HG02852 (cell line): Measurements from ENCODE around the gene CCDC106.

ENCODE experiments used
- ATAC-seq: cut with Tn5 transposase; IDR thresholded peaks from one replicate; pipeline ENCODE4 v1.9.1; 2021; ENCODE audit warnings: mild to moderate bottlenecking, moderate library complexity; ENCODE audit not compliant: unreplicated experiment

Gene CCDC106

DNA sequence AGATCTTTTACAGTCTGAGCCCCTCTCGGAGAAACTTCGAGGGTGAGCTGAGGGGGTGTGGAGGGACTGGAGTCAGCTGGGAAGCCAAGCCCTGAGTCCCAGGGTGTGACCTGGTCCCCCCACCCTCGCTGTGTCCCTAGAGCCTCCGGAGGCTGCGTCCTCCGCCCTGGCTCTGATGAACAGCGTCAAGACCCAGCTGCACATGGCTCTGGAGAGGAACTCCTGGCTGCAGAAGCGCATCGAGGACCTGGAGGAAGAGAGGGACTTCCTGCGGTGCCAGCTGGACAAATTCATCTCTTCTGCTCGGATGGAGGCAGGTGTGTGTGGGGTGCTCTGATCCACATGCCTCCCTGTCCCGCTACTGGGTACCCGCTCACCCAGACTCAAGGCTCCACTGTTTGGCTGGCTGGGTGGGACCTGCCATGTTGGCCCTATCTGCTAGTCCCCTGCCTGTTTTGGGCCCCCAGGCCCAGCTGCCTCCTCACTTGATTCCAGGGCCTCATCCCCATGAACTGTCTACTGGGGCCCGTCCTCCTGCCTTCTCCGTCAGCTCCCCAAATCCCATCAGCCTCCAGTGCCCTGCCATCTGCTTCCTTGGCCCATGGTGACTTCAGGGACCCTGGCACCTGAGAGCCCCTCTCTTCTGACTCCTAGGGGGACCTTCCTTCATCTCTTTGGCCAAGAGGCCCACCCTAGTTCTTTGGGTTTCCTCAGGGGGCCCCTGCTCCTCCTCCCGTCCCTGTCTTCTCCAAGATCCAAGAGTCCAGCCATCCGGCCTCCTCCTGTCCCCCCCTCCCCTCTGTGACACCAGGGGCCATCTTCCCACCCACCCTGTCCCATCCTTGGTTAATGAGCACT, 1.5 kb downstream of the CCDC106 start:
- ATAC-seq = no peak

DNA sequence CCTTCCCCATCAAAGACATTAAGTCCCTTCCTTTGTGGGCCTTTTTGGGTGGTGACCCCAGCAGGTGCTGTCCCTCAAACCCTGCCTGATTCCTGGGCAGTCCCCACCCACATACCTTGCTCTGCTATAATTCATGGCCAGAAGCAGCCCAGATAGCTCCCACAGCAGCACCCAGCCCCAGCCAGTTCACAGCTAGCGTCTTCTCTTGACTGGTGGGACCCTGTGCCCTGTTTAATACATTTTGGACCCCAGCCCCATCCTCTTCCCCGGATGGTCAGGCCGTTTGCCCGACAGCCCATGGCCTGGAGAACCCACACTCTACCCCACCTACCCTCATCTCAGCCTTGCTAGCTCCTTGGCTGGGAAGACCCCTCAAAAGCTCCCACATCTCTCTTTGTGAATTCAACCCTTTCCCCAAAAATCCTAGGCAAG, 2.1 kb downstream of the CCDC106 start:
- ATAC-seq = no peak

- ATAC-seq = no peak
Measured at GRCh38 chr19:55650602-55651230, 2.7 kb downstream of the CCDC106 start.

- no peak for ATAC-seq
Measured at GRCh38 chr19:55651236-55651635, 3.2 kb downstream of the CCDC106 start.

GRCh38 chr19:55652311-55653128, 4.5 kb downstream of the CCDC106 start:
- ATAC-seq = no peak

GRCh38 chr19:55653651-55654322, 5.8 kb downstream of the CCDC106 start:
- peak; percentile 41 for ATAC-seq

- peak; percentile 55 for ATAC-seq
Measured at GRCh38 chr19:55654323-55654867, 6.4 kb downstream of the CCDC106 start.

- ATAC-seq = peak; percentile 30
Measured at GRCh38 chr19:55654868-55655647, 7.0 kb downstream of the CCDC106 start, which contains the start of gene U2AF2. Gene U2AF2, plus strand, starts transcription at chr19:55655035. Its CDS starts 70 bp downstream, at chr19:55655105.

DNA sequence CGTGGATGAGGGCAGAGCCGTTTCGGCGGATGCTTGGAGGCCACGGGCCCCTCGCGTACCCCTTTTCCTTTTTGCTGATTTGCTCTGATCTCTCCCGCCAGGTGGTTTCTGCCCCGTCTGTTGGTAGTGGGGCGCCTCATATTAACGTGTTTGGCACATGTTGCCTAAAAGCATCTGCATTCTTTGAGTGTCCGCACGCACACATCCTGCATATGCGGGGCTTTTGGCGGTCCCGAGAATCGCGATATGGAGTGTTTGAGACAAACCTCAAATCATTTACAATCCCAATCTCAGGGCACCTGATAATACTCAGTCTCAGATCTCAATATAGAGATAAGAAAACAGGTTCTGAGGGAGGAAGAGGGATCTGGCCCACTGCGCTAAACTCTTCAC, 7.6 kb downstream of the CCDC106 start:
- ATAC-seq = no peak

GRCh38 chr19:55656552-55656951, 8.5 kb downstream of the CCDC106 start:
- ATAC-seq = no peak

- ATAC-seq = no peak
Measured at GRCh38 chr19:55656988-55657747, 9.2 kb downstream of the CCDC106 start.

GRCh38 chr19:55658846-55659459, 10.9 kb downstream of the CCDC106 start:
- no peak for ATAC-seq

- ATAC-seq = no peak
Measured at GRCh38 chr19:55659822-55660221, 11.8 kb downstream of the CCDC106 start.

GRCh38 chr19:55660404-55660803, 12.4 kb downstream of the CCDC106 start:
- ATAC-seq = no peak

DNA sequence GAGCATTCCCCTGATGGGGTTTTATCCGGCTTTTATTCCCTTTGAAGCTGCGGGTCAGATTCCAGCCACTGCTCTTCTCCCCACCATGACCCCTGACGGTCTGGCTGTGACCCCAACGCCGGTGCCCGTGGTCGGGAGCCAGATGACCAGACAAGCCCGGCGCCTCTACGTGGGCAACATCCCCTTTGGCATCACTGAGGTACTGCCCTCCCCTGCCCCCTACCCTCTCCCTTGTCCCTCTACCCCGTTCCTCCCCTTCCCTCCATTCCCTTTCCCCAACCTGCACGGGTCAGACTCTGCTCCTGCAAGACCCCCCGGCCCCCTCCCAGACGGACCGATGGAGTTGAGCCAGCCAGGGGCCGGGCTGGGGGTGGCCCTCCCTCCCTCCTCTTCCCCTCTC, 13.0 kb downstream of the CCDC106 start:
- ATAC-seq = no peak

- no peak for ATAC-seq
Measured at GRCh38 chr19:55661826-55662225, 13.8 kb downstream of the CCDC106 start.

DNA sequence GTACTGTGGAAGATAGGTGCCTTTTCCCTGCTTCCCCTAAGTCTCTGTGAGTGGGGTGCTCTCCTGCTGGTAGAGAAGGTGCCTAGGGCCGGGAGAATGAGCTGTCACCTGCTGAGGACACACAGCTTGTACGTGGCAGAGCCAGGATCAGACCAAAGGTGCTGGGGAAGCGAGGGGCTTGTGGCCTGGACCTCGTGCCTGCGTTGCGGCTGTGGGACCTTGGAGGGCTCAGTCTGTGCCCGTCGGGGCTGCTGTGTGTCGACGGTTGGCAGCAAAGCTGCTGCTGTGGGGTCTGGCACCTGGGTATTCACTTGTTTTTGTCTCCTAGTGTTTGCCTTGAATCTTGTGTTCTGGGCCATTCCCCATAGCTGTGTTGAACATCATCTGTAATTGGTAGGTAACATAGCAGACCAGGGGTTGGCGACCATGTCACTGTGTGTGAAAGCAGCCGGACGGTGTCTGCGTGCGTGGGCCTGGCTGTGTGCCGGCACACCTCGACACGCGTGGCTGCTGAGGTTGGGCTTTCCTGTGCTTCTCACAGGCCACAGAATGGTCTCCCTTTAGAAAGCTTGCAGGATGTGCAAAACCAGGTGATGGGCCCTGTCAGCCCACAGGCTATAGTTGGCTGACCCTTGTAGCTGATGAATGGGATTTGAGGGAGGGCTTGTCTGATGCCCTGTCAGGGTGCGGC, 16.0 kb downstream of the CCDC106 start:
- ATAC-seq = no peak
